OCI-LY3 (cell line): ENCODE data around the gene CALM3.

Experiments
- H2AFZ ChIP-seq: fragments of 200-600, 300-600 bp; shearing (Covaris generic); 2 replicates; pipeline ENCODE4 v1.6.0; 2014; ENCODE audit warnings: antibody characterized with exemption, low read depth, low read length
- H3K27ac ChIP-seq: fragments of 200-600, 300-600 bp; sonication (generic); 2 replicates; pipeline ENCODE4 v1.5.1; 2014; ENCODE audit warnings: mild to moderate bottlenecking, low read length, moderate library complexity, mixed read lengths
- H3K27me3 ChIP-seq: fragments of 200-600, 300-600 bp; sonication (generic); 2 replicates; pipeline ENCODE4 v1.6.1; 2014; ENCODE audit warnings: low read depth, low read length, mixed read lengths
- H3K36me3 ChIP-seq: fragments of 200-600, 300-600 bp; sonication (generic); replicated peaks from 2 replicates; pipeline ENCODE3; 2014; ENCODE audit warnings: low read depth, low read length, mixed read lengths
- H3K4me1 ChIP-seq: fragments of 300-600, 200-600 bp; sonication (generic); 2 replicates; pipeline ENCODE4 v1.6.1; 2014; ENCODE audit warnings: low read length, mixed read lengths
- H3K4me2 ChIP-seq: fragments of 200-600, 300-600 bp; sonication (generic); 2 replicates; pipeline ENCODE4 v1.6.1; 2014; ENCODE audit warnings: low read length, mixed read lengths
- H3K4me3 ChIP-seq: fragments of 300-600, 200-600 bp; sonication (generic); 2 replicates; pipeline ENCODE4 v1.5.1; 2014; ENCODE audit warnings: antibody characterized with exemption, mild to moderate bottlenecking, low read length, moderate library complexity
- H3K79me2 ChIP-seq: fragments of 300-600, 200-600 bp; shearing (Covaris generic); 2 replicates; pipeline ENCODE4 v1.6.1; 2014; ENCODE audit warnings: mild to moderate bottlenecking, low read length, mixed read lengths
- H3K9ac ChIP-seq: fragments of 300-600, 200-600 bp; shearing (Covaris generic); 2 replicates; pipeline ENCODE4 v1.6.0; 2014; ENCODE audit warnings: mild to moderate bottlenecking, low read length, moderate library complexity
- H3K9me3 ChIP-seq: fragments of 200-600, 300-600 bp; shearing (Covaris generic); 2 replicates; pipeline ENCODE4 v1.6.1; 2014; ENCODE audit warnings: low read length, mixed read lengths; ENCODE audit not compliant: insufficient read depth
- H4K20me1 ChIP-seq: fragments of 200-600, 300-600 bp; sonication (generic); 2 replicates; pipeline ENCODE4 v1.6.1; 2016; ENCODE audit warnings: low read length, mixed read lengths; ENCODE audit not compliant: insufficient read depth
- CTCF ChIP-seq: fragments of 200-600, 300-600 bp; sonication (generic); IDR thresholded peaks from 2 replicates; pipeline ENCODE4 v1.5.1; 2014; ENCODE audit warnings: antibody characterized with exemption, low read length, low read depth
- EZH2phosphoT487 ChIP-seq: fragments of 200-600 bp; shearing (Covaris generic); IDR thresholded peaks from 2 replicates; pipeline ENCODE4 v1.6.1; 2018; ENCODE audit warnings: antibody characterized with exemption, mixed run types, low read depth

Gene CALM3

DNA sequence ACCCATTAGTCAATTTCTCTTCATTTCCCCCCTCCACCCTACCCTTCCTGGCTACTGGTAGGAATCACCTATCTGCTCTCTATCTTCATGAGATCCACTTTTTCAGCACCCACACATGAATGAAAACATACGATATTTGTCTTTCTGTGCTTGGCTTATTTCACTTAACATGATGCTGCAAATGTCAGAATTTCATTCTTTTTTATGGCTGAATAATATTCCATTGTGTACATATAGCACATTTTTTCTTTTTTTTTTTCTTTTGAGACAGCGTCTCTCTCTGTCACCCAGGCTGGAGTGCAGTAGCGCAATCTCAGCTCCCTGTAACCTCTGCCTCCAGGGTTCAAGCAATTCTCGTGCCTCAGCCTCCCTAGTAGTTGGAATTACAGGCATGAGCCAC lies 9.9 kb upstream of the CALM3 start:
- H3K27me3 ChIP-seq = 0 out of 2 replicates have a peak, but pooled peaks cover 4% of the 10 kb centered on the region
- no peak overlapping the region for H3K9ac ChIP-seq
- no peaks in the 10 kb centered on the region for H3K9me3 ChIP-seq
- no peak overlapping the region for H3K27ac ChIP-seq
- no peaks in the 10 kb centered on the region for H4K20me1 ChIP-seq
- no peaks in the 10 kb centered on the region for H3K36me3 ChIP-seq
- no peak for TF ChIP-seq CTCF
- TF ChIP-seq EZH2phosphoT487 = no peak
- H3K79me2 ChIP-seq = no peaks in the 10 kb centered on the region
- no peak overlapping the region for H3K4me3 ChIP-seq
- H2AFZ ChIP-seq = no peak overlapping the region
- H3K4me2 ChIP-seq = no peak overlapping the region
- H3K4me1 ChIP-seq = no peaks in the 10 kb centered on the region

DNA sequence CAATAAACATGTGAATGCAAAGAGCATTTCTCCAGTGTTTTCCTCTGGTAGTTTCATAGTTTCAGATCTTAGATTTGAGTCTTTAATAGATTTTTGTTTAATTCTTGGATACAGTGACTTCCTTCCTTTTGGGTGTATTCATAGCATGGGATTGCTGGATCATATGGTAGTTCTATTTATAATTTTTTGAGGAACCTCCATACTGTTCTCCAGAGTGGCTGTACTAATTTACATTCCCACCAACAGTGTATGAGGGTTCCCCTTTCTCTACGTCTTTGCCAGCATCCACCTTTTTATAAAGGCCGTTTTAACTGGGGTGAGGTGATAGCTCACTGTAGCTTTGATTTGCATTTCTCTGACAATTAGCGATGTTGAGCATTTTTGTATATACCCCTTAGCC lies 9.3 kb upstream of the CALM3 start:
- 0 out of 2 replicates have a peak, but pooled peaks cover 4% of the 10 kb centered on the region for H3K27me3 ChIP-seq
- no peak overlapping the region for H2AFZ ChIP-seq
- H3K9me3 ChIP-seq = no peaks in the 10 kb centered on the region
- no peak overlapping the region for H3K9ac ChIP-seq
- no peak overlapping the region for H3K4me2 ChIP-seq
- no peaks in the 10 kb centered on the region for H3K36me3 ChIP-seq
- no peaks in the 10 kb centered on the region for H3K79me2 ChIP-seq
- no peak for TF ChIP-seq CTCF
- TF ChIP-seq EZH2phosphoT487 = no peak
- no peak overlapping the region for H3K27ac ChIP-seq
- no peak overlapping the region for H3K4me3 ChIP-seq
- H4K20me1 ChIP-seq = no peaks in the 10 kb centered on the region
- no peaks in the 10 kb centered on the region for H3K4me1 ChIP-seq

DNA sequence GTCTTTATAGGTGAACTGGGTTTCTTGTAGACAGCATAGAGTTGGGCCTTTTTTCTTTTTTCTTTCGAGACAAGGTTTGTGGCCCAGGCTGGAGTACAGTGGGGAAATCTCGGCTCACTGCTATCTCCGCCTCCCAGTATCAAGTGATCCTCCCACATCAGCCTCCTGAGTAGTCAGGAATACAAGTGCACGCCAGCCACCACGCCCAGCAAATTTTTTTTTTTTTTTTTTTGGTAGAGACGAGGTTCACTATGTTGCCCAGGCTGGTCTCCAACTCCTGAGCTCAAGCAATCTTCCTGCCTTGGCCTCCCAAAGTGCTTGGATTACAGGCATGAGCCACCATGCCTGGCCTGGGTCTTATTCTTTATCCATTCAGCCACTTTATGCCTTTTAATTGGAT lies 5.1 kb upstream of the CALM3 start:
- H3K9ac ChIP-seq = no peak overlapping the region
- H3K27me3 ChIP-seq = no peaks in the 10 kb centered on the region; the same call in 1 of the 2 replicates
- no peaks in the 10 kb centered on the region for H3K79me2 ChIP-seq
- peaks cover 6% of the 10 kb centered on the region for H3K4me1 ChIP-seq
- H3K27ac ChIP-seq = no peak overlapping the region
- TF ChIP-seq EZH2phosphoT487 = no peak
- no peak for TF ChIP-seq CTCF
- H2AFZ ChIP-seq = no peak overlapping the region
- no peak overlapping the region for H3K4me3 ChIP-seq
- H3K36me3 ChIP-seq = peaks cover 8% of the 10 kb centered on the region
- H4K20me1 ChIP-seq = no peaks in the 10 kb centered on the region
- H3K9me3 ChIP-seq = peaks cover 22% of the 10 kb centered on the region
- H3K4me2 ChIP-seq = no peak overlapping the region

GRCh38 chr19:46598372-46598917 lies 2.7 kb upstream of the CALM3 start:
- peaks cover 19% of the 10 kb centered on the region for H3K4me1 ChIP-seq
- H3K9me3 ChIP-seq = peaks cover 22% of the 10 kb centered on the region
- no peaks in the 10 kb centered on the region; the same call in 1 of the 2 replicates for H3K27me3 ChIP-seq
- no peak overlapping the region for H3K4me2 ChIP-seq
- no peak for TF ChIP-seq EZH2phosphoT487
- no peak for TF ChIP-seq CTCF
- H3K27ac ChIP-seq = no peak overlapping the region
- peaks cover 16% of the 10 kb centered on the region for H3K36me3 ChIP-seq
- H4K20me1 ChIP-seq = peaks cover 14% of the 10 kb centered on the region
- no peak overlapping the region for H3K4me3 ChIP-seq
- H3K9ac ChIP-seq = no peak overlapping the region
- H3K79me2 ChIP-seq = peaks cover 23% of the 10 kb centered on the region
- H2AFZ ChIP-seq = no peak overlapping the region
